HFFc6 (cell line): ENCODE measurements around the gene ARHGEF6. TPM values are rescaled to one million over a fixed set of nuclear protein-coding genes. Genes with fewer than 3 reads are reported as not detected.
A peak's percentile ranks its signal among the peaks of the same experiment; 100 is the strongest.
"Not testable (repeated sequence)": the region's sequence is repeated elsewhere in the genome, so short reads cannot be mapped to it uniquely, and the experiment has no call there.

Experiments
- DNase-seq: peaks from one replicate; pipeline ENCODE4 v3.0.0-alpha.2; 2018
- H3K27ac Mint-ChIP-seq: 2 replicates; pipeline ENCODE4 v1.8.0; 2020; ENCODE audit warnings: mild to moderate bottlenecking, mixed read lengths
- H3K27me3 Mint-ChIP-seq: 2 replicates; pipeline ENCODE4 v1.8.0; 2021; ENCODE audit warnings: mild to moderate bottlenecking, moderate library complexity, mixed read lengths; ENCODE audit not compliant: insufficient read depth
- H3K36me3 Mint-ChIP-seq: 2 replicates; pipeline ENCODE4 v1.8.0; 2021; ENCODE audit warnings: low read depth, mixed read lengths
- H3K4me1 Mint-ChIP-seq: 2 replicates; pipeline ENCODE4 v1.8.0; 2020; ENCODE audit warnings: low read depth, mixed read lengths
- H3K4me3 Mint-ChIP-seq: 2 replicates; pipeline ENCODE4 v1.8.0; 2020; ENCODE audit warnings: mild to moderate bottlenecking, moderate library complexity, mixed read lengths
- H3K9me3 Mint-ChIP-seq: 2 replicates; pipeline ENCODE4 v1.8.0; 2020; ENCODE audit warnings: mild to moderate bottlenecking, mixed read lengths
- CTCF ChIP-seq: fragments of 200-600 bp; sonication (generic); IDR thresholded peaks from 2 replicates; pipeline ENCODE4 v1.5.0; 2021; ENCODE audit warnings: antibody characterized with exemption, mild to moderate bottlenecking
- total RNA-seq, 6 experiments: library from RNA; stranded (reverse); fragmentation: NEBNext Ultra II Directional; extraction: Animal tissue kit (Norgen Biotek cat#: 25700); gene quantifications; 2 replicates in 1 of 6; 3 replicates in 5 of 6; pipeline ENCODE4 v1.2.3, GENCODE V29; 2021

Gene ARHGEF6
- total RNA-seq, 6 experiments from 2014 or later = 2.5 to 5.4 (median 4.9) TPM

- Mint-ChIP-seq H3K4me1 (peaks cover 38% of the 10 kb centered on the region), H3K36me3 (no peaks in the 10 kb centered on the region), H3K27ac (peak overlapping the region; percentile 80), H3K9me3 (no peaks in the 10 kb centered on the region), H3K27me3 (no peaks in the 10 kb centered on the region), H3K4me3 (peak overlapping the region; percentile 86)
- no peak for DNase-seq
- TF ChIP-seq CTCF = no peak
These were observed 491 bp downstream of the ARHGEF6 start for GRCh38 chrX:136780241-136780640.

- H3K27ac Mint-ChIP-seq = peak overlapping the region; percentile 80
- peaks cover 38% of the 10 kb centered on the region for H3K4me1 Mint-ChIP-seq
- H3K36me3 Mint-ChIP-seq = no peaks in the 10 kb centered on the region
- H3K9me3 Mint-ChIP-seq = no peaks in the 10 kb centered on the region
- TF ChIP-seq CTCF = no peak
- DNase-seq = no peak
- H3K27me3 Mint-ChIP-seq = no peaks in the 10 kb centered on the region
- H3K4me3 Mint-ChIP-seq = peak overlapping the region; percentile 86
These were observed 1.4 kb downstream of the ARHGEF6 start for GRCh38 chrX:136779346-136779781.

- H3K36me3 Mint-ChIP-seq = no peaks in the 10 kb centered on the region
- no peak for DNase-seq
- H3K4me1 Mint-ChIP-seq = peaks cover 38% of the 10 kb centered on the region
- no peak for TF ChIP-seq CTCF
- H3K27me3 Mint-ChIP-seq = no peaks in the 10 kb centered on the region
- no peak overlapping the region; the same call in 1 of the 2 replicates for H3K4me3 Mint-ChIP-seq
- no peaks in the 10 kb centered on the region for H3K9me3 Mint-ChIP-seq
- H3K27ac Mint-ChIP-seq = no peak overlapping the region
These were observed 1.8 kb downstream of the ARHGEF6 start for GRCh38 chrX:136778916-136779315.

- DNase-seq = no peak
- Mint-ChIP-seq H3K4me1 (peaks cover 34% of the 10 kb centered on the region), H3K4me3 (no peak overlapping the region), H3K36me3 (no peaks in the 10 kb centered on the region), H3K9me3 (no peaks in the 10 kb centered on the region), H3K27me3 (no peaks in the 10 kb centered on the region), H3K27ac (no peak overlapping the region)
- TF ChIP-seq CTCF = no peak
These were observed 2.7 kb downstream of the ARHGEF6 start for GRCh38 chrX:136778020-136778419.

GRCh38 chrX:136773648-136774047, 7.1 kb downstream of the ARHGEF6 start:
- no peak overlapping the region for H3K27ac Mint-ChIP-seq
- no peaks in the 10 kb centered on the region for H3K27me3 Mint-ChIP-seq
- TF ChIP-seq CTCF = no peak
- no peaks in the 10 kb centered on the region for H3K36me3 Mint-ChIP-seq
- no peaks in the 10 kb centered on the region for H3K9me3 Mint-ChIP-seq
- H3K4me1 Mint-ChIP-seq = peaks cover 3% of the 10 kb centered on the region
- no peak overlapping the region for H3K4me3 Mint-ChIP-seq
- no peak for DNase-seq

GRCh38 chrX:136771869-136772268, 8.9 kb downstream of the ARHGEF6 start:
- H3K36me3 Mint-ChIP-seq, H3K27ac Mint-ChIP-seq, H3K4me3 Mint-ChIP-seq, H3K9me3 Mint-ChIP-seq, DNase-seq, H3K27me3 Mint-ChIP-seq: not testable (repeated sequence)
- peaks cover 12% of the 10 kb centered on the region for H3K4me1 Mint-ChIP-seq
